GM12892 (cell line): ENCODE data around the gene CYB561D2.

Experiments used
- POLR2A ChIP-seq: IDR thresholded peaks from 2 replicates; pipeline ENCODE4 v1.6.1; 2011; ENCODE audit warnings: low read depth, low read length, control low read depth
- POLR2AphosphoS5 ChIP-seq: IDR thresholded peaks from 2 replicates; pipeline ENCODE4 v1.6.1; 2011; ENCODE audit warnings: low read depth, low read length, control low read depth
- TAF1 ChIP-seq: IDR thresholded peaks from 2 replicates; pipeline ENCODE4 v1.6.1; 2011; ENCODE audit warnings: low read depth, mild to moderate bottlenecking, control low read depth, low read length, borderline replicate concordance

DNA sequence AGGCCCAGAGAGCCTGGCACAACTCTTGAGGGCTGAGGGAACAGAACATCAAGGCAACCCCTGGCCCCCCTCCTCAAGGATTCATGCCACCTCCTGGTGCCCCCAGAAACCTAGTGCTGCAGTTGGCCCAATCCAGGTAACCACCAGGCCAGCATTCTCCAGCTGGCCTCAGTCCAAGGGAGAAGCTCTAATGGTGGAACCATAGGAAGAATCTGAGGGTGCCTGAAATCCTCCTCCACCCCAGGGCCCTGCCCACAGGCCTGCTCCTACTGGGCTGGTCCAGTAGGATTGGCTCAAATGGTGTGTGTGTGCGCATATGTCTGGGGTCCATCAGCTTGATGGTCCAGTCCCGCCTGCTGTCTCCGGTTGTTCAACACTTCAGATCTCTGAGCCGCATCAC is 35.8 kb upstream of the CYB561D2 start:
- no peak for TF ChIP-seq POLR2A
- TF ChIP-seq TAF1: no peak
- TF ChIP-seq POLR2AphosphoS5: no peak
